ENCODE results near the gene POU5F1.
"Not testable (repeated sequence)": the region's sequence is repeated elsewhere in the genome, so short reads cannot be mapped to it uniquely, and the experiment has no call there.

Gene POU5F1

GRCh38 chr6:31170600-31170881 is at the start of gene POU5F1:
POU5F1 (minus strand) TSS chr6:31170682; CDS start chr6:31170620, 62 bp downstream.
- intact Hi-C loops (cut with DNase I), result no loop called here
- DNase-seq, result no peak

- no peak for DNase-seq
- intact Hi-C loops (cut with DNase I), result no loop called here
Measured at GRCh38 chr6:31216208-31216898, 45.9 kb upstream of the POU5F1 start.

- intact Hi-C loops (cut with DNase I); DNase-seq: not testable (repeated sequence)
Measured at GRCh38 chr6:31215216-31215615, 44.7 kb upstream of the POU5F1 start.

DNA sequence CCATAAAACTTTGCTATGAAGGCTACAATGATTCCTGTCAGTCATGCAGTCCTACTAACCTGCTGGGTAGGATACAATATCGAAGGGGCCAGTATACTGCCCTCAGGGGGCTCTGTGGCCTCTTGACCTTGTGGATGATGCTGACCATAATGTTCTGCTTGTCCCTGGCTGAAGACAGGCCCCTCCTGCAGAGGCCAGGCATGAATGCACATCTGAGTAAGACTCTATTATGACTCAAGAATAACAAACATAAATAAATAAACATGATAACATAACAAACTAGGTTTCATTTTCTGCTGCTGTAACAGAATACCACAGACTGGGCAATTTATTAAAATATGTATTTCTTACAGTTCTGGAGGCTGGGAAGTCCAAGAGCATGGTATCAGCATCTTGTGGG is 44.0 kb upstream of the POU5F1 start:
- no peak for DNase-seq
- intact Hi-C loops (cut with DNase I), result no loop called here

- no peak for DNase-seq
- intact Hi-C loops (cut with DNase I), result no loop called here
Measured at GRCh38 chr6:31210741-31211532, 40.5 kb upstream of the POU5F1 start.

DNA sequence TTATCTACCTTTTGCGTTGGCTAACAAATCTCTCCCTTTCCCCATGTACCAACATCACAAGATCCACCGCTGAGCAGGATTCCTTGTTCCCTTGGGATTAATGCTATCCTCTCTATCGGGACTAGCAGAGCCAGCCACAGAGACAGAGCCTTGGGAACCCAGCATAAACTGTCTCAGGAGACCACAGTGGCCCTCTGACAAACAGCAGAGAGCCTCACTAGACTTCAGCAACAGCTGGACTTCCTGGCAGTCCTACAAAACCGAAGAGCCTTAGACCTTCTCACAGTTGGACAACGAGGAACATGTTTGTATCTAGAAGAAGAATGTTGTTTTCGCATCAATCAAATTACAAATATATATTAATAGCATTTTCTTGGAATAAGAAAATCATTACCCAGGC is 39.6 kb upstream of the POU5F1 start:
- DNase-seq, result no peak
- intact Hi-C loops (cut with DNase I), result no loop called here

GRCh38 chr6:31209137-31209536 is 38.7 kb upstream of the POU5F1 start:
- intact Hi-C loops (cut with DNase I), result no loop called here

DNA sequence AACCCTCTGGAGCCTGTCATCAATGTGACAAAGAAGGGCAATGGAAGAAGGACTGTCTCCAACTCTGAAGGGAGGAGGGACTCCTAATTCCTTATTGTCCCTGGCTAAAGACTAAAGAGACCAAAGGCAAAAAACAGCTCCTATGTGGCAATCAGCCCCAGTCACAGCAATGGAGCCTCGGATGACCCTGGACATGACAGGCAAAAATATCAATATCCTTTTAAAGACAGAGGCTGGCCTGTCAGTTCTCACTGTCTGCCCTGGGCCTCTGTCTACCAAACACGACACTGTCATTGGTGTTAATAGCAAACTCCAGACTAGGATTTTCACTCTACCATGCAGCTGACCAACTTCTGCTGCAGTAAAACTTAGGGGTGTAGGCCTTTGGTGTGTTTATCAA is 38.0 kb upstream of the POU5F1 start:
- intact Hi-C loops (cut with DNase I), result no loop called here
- no peak for DNase-seq

More at GRCh38 chr6:31209137-31209536, 38.7 kb upstream of the POU5F1 start:
- no peak for DNase-seq

DNA sequence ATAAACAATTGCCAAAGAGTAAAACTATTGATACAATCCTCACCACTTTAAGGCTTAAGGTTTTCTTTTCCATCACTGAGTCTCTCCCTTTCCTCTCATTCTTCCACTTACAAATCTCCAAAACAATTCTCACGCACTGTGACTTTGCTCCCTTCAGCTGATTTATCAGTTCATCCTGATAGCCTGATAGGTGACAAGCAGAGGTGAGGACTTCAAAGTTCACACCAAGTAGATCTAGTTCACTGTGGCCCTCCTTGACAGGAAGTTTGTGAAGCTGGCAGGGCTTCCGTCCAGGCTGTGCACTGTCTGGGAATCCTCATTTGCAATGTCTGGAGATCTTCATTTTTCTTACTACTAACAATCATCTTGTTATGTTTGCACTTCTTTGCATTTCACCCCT is 35.2 kb upstream of the POU5F1 start:
- DNase-seq, result no peak
- intact Hi-C loops (cut with DNase I), result no loop called here

- DNase-seq, result no peak
- intact Hi-C loops (cut with DNase I), result loop anchor here (5.0 kb wide), 1 partner anchor 153 kb away; the partner anchor contains the start of gene HLA-B
Measured at GRCh38 chr6:31204751-31205145, 34.3 kb upstream of the POU5F1 start.

DNA sequence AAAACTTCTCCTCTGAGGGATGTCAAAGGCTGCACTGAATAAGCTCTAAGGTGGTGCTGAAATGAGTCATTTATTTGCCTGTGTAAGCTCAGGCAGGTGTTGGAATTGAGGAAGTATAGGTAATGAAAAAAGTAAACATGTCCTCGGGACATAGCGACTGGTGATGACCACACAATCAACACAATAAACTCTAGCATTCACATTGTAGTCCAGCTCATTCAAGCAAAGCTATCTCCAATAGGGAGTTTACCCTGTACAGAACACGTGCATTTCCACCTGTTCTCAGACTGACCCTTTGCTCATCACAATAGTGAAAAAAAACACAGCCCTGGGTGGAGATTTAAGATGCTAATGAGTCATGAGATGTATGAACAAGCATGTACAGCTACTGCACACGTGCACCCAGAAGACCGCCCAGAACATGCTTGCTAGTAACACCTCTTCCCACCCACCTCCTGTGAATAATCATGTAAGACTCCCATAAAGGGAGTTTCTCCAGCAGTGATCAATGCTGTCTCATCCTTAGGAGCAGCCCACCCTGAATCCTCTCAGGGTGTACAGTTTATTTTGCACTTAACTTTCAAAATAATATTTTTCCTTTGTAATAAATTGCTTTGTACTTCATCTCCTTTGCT is 33.0 kb upstream of the POU5F1 start:
- intact Hi-C loops (cut with DNase I), result loop anchor here (5.0 kb wide), 1 partner anchor 154 kb away; the partner anchor contains the start of gene HLA-B
- peak in 1 of 42 donors; percentile 20 for DNase-seq

GRCh38 chr6:31202259-31203166 is 32.0 kb upstream of the POU5F1 start:
- intact Hi-C loops (cut with DNase I), result loop anchor here (5.0 kb wide), 1 partner anchor 155 kb away; the partner anchor contains the start of gene HLA-B
- DNase-seq, result no peak

GRCh38 chr6:31199105-31199452 is 28.6 kb upstream of the POU5F1 start:
- DNase-seq, result not testable (repeated sequence)
- intact Hi-C loops (cut with DNase I), result loop anchor here (2.0 to 5.0 kb wide), 2 partner anchors 42 to 168 kb away; partner anchors contain the start of genes CCHCR1 and TCF19

- DNase-seq, result peak; percentile 74 to 93 (median 86)
- intact Hi-C loops (cut with DNase I), result loop anchor here (2.0 to 5.0 kb wide), 2 partner anchors 40 to 169 kb away; partner anchors contain the start of genes CCHCR1 and TCF19
Measured at GRCh38 chr6:31197559-31198305, 27.2 kb upstream of the POU5F1 start.

GRCh38 chr6:31196251-31197022 is 26.0 kb upstream of the POU5F1 start:
- intact Hi-C loops (cut with DNase I), result loop anchor here (5.0 kb wide), 1 partner anchor 39 kb away; the partner anchor contains the start of genes CCHCR1 and TCF19
- DNase-seq, result not testable (repeated sequence)

GRCh38 chr6:31195308-31195979 is 25.0 kb upstream of the POU5F1 start:
- not testable (repeated sequence) for DNase-seq
- intact Hi-C loops (cut with DNase I), result loop anchor here (5.0 kb wide), 1 partner anchor 38 kb away; the partner anchor contains the start of genes CCHCR1 and TCF19

Data from head of caudate nucleus (tissue), 42 donors.